RWPE2 (cell line): ENCODE measurements around the gene RAB7A.

Experiments used
- ATAC-seq: fragments of 200-7000 bp; cut with Tn5 transposase; 3 replicates; pipeline ENCODE4 v1.9.1; 2021; ENCODE audit warnings: low read depth
- DNase-seq: peaks from one replicate; pipeline ENCODE4 v3.0.0-alpha.2; 2020; ENCODE audit warnings: low spot score
- H3K27ac ChIP-seq: fragments of 450-650 bp; 2 replicates; pipeline ENCODE4 v1.5.1; 2017; ENCODE audit warnings: mild to moderate bottlenecking; ENCODE audit not compliant: poor library complexity, severe bottlenecking
- H3K27me3 ChIP-seq: fragments of 250-450 bp; sonication (Bioruptor Pico); 2 replicates; pipeline ENCODE4 v1.5.1; 2021; ENCODE audit warnings: mild to moderate bottlenecking, moderate library complexity; ENCODE audit not compliant: insufficient read depth, poor library complexity, severe bottlenecking
- H3K36me3 ChIP-seq: fragments of 250-450 bp; sonication (Bioruptor Pico); 2 replicates; pipeline ENCODE4 v1.5.1; 2020; ENCODE audit warnings: low read depth, mild to moderate bottlenecking, moderate library complexity
- H3K4me1 ChIP-seq: fragments of 250-450 bp; sonication (Bioruptor Pico); 2 replicates; pipeline ENCODE4 v1.5.1; 2021; ENCODE audit warnings: mild to moderate bottlenecking, moderate library complexity; ENCODE audit not compliant: insufficient read depth, poor library complexity, severe bottlenecking
- H3K4me3 ChIP-seq: fragments of 250-450 bp; sonication (Bioruptor Pico); 2 replicates; pipeline ENCODE4 v1.5.1; 2021; ENCODE audit warnings: mild to moderate bottlenecking, moderate library complexity; ENCODE audit not compliant: severe bottlenecking
- H3K9me3 ChIP-seq: fragments of 250-450 bp; sonication (Bioruptor Pico); 2 replicates; pipeline ENCODE4 v1.5.1; 2021; ENCODE audit warnings: mild to moderate bottlenecking, moderate library complexity; ENCODE audit not compliant: severe bottlenecking
- CTCF ChIP-seq: fragments of 450-650 bp; IDR thresholded peaks from one replicate; pipeline ENCODE4 v1.5.1; 2017; ENCODE audit warnings: mild to moderate bottlenecking, moderate library complexity; ENCODE audit not compliant: poor library complexity, severe bottlenecking

RAB7A gene

GRCh38 chr3:128726023-128727016 lies at the start of gene RAB7A:
Gene RAB7A (plus strand): TSS chr3:128726183. CDS start chr3:128795368, 69,185 bp downstream.
- peak within 1 kb of the TSS; percentile 88 for H3K4me3 ChIP-seq
- TF ChIP-seq CTCF: no peak
- H3K9me3 ChIP-seq: no peaks in the 10 kb centered on the region
- ATAC-seq (peak; percentile 89), DNase-seq (peak; percentile 96)
- peak within 1 kb of the TSS; percentile 84 for H3K27ac ChIP-seq
- no peaks in the 10 kb centered on the region for H3K27me3 ChIP-seq
- H3K36me3 ChIP-seq: peaks cover 28% of the 10 kb centered on the region
- peaks cover 17% of the 10 kb centered on the region for H3K4me1 ChIP-seq

GRCh38 chr3:128679338-128679737 lies 46.6 kb upstream of the RAB7A start:
- TF ChIP-seq CTCF: no peak
- Histone ChIP-seq H3K9me3 (no peaks in the 10 kb centered on the region), H3K27me3 (no peaks in the 10 kb centered on the region), H3K4me1 (no peaks in the 10 kb centered on the region), H3K36me3 (no peaks in the 10 kb centered on the region), H3K27ac (no peak overlapping the region), H3K4me3 (no peak overlapping the region)
- DNase-seq (no peak), ATAC-seq (no peak)

- DNase-seq (peak; percentile 98), ATAC-seq (peak; percentile 98)
- H3K27me3 ChIP-seq: no peaks in the 10 kb centered on the region
- H3K9me3 ChIP-seq: no peaks in the 10 kb centered on the region
- peak overlapping the region; percentile 55 for H3K27ac ChIP-seq
- peak overlapping the region; percentile 45 for H3K4me3 ChIP-seq
- H3K4me1 ChIP-seq: no peaks in the 10 kb centered on the region
- H3K36me3 ChIP-seq: no peaks in the 10 kb centered on the region
- TF ChIP-seq CTCF: peak; percentile 98
Observed at GRCh38 chr3:128680603-128681368, 45.2 kb upstream of the RAB7A start.

- H3K9me3 ChIP-seq: no peaks in the 10 kb centered on the region
- no peak for ATAC-seq
- H3K4me3 ChIP-seq: peak overlapping the region; percentile 45
- no peak for DNase-seq
- H3K4me1 ChIP-seq: no peaks in the 10 kb centered on the region
- TF ChIP-seq CTCF: no peak
- H3K36me3 ChIP-seq: no peaks in the 10 kb centered on the region
- H3K27me3 ChIP-seq: no peaks in the 10 kb centered on the region
- peak overlapping the region; percentile 55 for H3K27ac ChIP-seq
Observed at GRCh38 chr3:128681369-128681829, 44.6 kb upstream of the RAB7A start.
